Measurements from ENCODE around the gene GDI2.
"Not testable (repeated sequence)": the region's sequence is repeated elsewhere in the genome, so short reads cannot be mapped to it uniquely, and the experiment has no call there.

The GDI2 gene

DNA sequence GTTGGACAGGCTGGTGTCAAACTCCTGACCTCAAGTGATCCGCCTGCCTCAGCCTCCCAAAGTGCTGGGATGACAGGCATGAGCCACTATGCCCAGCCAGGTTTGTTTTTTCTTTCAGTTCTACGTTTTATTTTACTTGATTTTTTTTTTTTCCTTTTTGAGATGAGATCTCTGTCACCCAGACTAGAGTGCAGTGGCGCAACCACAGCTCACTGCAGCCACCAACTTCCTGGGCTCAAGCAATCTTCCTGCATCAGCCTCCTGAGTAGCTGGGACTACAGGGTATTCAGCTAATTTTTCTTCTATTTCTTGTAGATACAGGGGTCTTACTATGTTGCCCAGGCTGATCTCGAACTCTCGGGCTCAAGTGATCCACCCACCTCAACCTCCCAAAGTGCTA is 24.3 kb downstream of the GDI2 start:
- no peak for TF ChIP-seq CTCF (IDR thresholded peaks at IDR 0.05; ENCODE audit: low read depth, low read length)
- no peaks in the 10 kb centered on the region for H3K9me3 ChIP-seq (ENCODE audit: severe bottlenecking)
- H3K27me3 ChIP-seq (ENCODE audit: insufficient read depth, low read depth, severe bottlenecking): no peaks in the 10 kb centered on the region
- no peak overlapping the region for H3K4me3 ChIP-seq (ENCODE audit: low read depth, low read length)
- DNase-seq: no peak
- peaks cover 48% of the 10 kb centered on the region for H3K36me3 ChIP-seq
- H3K27ac ChIP-seq: no peak overlapping the region

DNA sequence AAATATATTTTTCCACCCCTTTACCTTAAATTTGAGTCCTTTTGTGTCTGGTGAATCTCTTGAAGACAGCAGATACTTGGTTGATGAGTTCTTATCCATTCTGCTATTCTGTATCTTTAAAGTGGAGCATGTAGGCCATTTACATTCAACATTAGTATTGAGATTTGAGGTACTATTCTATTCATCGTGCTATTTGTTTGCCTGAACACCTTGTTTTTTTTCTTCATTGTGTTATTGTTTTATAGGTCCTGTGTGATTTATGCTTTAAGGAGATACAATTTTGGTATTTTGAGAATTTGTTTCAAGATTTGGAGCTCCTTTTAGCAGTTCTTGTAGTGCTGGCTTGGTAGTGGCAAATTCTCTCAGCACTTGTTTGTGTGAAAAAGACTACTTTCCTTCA is 29.9 kb downstream of the GDI2 start:
- Histone ChIP-seq H3K27ac (no peak overlapping the region), H3K4me3 (ENCODE audit: low read depth, low read length) (no peak overlapping the region), H3K36me3 (peaks cover 32% of the 10 kb centered on the region), H3K27me3 (ENCODE audit: insufficient read depth, low read depth, severe bottlenecking) (no peaks in the 10 kb centered on the region), H3K9me3 (ENCODE audit: severe bottlenecking) (no peaks in the 10 kb centered on the region)
- no peak for DNase-seq
- no peak for TF ChIP-seq CTCF (IDR thresholded peaks at IDR 0.05; ENCODE audit: low read depth, low read length)

- no peak overlapping the region for H3K4me3 ChIP-seq (ENCODE audit: low read depth, low read length)
- no peak overlapping the region for H3K27ac ChIP-seq
- no peak for TF ChIP-seq CTCF (IDR thresholded peaks at IDR 0.05; ENCODE audit: low read depth, low read length)
- no peak for DNase-seq
- H3K36me3 ChIP-seq: peaks cover 32% of the 10 kb centered on the region
- no peaks in the 10 kb centered on the region for H3K9me3 ChIP-seq (ENCODE audit: severe bottlenecking)
- no peaks in the 10 kb centered on the region for H3K27me3 ChIP-seq (ENCODE audit: insufficient read depth, low read depth, severe bottlenecking)
Observed at GRCh38 chr10:5782174-5782573, 31.1 kb downstream of the GDI2 start.

- H3K36me3 ChIP-seq: peaks cover 19% of the 10 kb centered on the region
- no peak for TF ChIP-seq CTCF (IDR thresholded peaks at IDR 0.05; ENCODE audit: low read depth, low read length)
Observed at GRCh38 chr10:5779730-5780129, 33.5 kb downstream of the GDI2 start.

GRCh38 chr10:5777758-5778157 is 35.5 kb downstream of the GDI2 start:
- not testable (repeated sequence) for H3K27ac ChIP-seq; H3K9me3 ChIP-seq (ENCODE audit: severe bottlenecking); H3K27me3 ChIP-seq (ENCODE audit: insufficient read depth, low read depth, severe bottlenecking); DNase-seq; H3K4me3 ChIP-seq (ENCODE audit: low read depth, low read length); H3K36me3 ChIP-seq

More at GRCh38 chr10:5779730-5780129, 33.5 kb downstream of the GDI2 start:
- no peaks in the 10 kb centered on the region for H3K27me3 ChIP-seq (ENCODE audit: insufficient read depth, low read depth, severe bottlenecking)
- no peaks in the 10 kb centered on the region for H3K9me3 ChIP-seq (ENCODE audit: severe bottlenecking)
- no peak overlapping the region for H3K4me3 ChIP-seq (ENCODE audit: low read depth, low read length)
- DNase-seq: no peak
- H3K27ac ChIP-seq: no peak overlapping the region

DNA sequence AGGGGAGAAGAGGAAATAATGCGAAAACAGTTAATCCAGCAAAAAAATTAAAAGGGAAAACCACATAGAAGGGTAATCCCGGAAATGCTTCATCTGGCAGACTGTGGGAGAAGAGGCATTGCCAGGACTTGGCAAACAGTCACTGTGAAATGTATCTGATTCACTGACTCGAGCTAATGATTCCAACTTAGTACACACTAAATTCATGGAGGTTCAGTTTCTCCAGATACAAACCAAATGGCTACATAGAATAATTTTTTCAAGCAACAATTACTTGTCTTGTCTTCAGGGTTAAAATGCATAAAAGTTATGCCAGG is 36.4 kb downstream of the GDI2 start:
- H3K36me3 ChIP-seq: no peaks in the 10 kb centered on the region
- DNase-seq: no peak

More for the DNA sequence above, 36.4 kb downstream of the GDI2 start:
- no peaks in the 10 kb centered on the region for H3K9me3 ChIP-seq (ENCODE audit: severe bottlenecking)
- no peak overlapping the region for H3K4me3 ChIP-seq (ENCODE audit: low read depth, low read length)
- no peak for TF ChIP-seq CTCF (IDR thresholded peaks at IDR 0.05; ENCODE audit: low read depth, low read length)
- no peak overlapping the region for H3K27ac ChIP-seq
- H3K27me3 ChIP-seq (ENCODE audit: insufficient read depth, low read depth, severe bottlenecking): no peaks in the 10 kb centered on the region
